ENCODE data around the gene APOA4.

DNA sequence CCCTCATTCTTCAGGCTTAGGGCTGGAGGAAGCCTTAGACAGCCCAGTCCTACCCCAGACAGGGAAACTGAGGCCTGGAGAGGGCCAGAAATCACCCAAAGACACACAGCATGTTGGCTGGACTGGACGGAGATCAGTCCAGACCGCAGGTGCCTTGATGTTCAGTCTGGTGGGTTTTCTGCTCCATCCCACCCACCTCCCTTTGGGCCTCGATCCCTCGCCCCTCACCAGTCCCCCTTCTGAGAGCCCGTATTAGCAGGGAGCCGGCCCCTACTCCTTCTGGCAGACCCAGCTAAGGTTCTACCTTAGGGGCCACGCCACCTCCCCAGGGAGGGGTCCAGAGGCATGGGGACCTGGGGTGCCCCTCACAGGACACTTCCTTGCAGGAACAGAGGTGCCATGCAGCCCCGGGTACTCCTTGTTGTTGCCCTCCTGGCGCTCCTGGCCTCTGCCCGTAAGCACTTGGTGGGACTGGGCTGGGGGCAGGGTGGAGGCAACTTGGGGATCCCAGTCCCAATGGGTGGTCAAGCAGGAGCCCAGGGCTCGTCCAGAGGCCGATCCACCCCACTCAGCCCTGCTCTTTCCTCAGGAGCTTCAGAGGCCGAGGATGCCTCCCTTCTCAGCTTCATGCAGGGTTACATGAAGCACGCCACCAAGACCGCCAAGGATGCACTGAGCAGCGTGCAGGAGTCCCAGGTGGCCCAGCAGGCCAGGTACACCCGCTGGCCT, 7.2 kb upstream of the APOA4 start:
- TF ChIP-seq, protein P1, sequence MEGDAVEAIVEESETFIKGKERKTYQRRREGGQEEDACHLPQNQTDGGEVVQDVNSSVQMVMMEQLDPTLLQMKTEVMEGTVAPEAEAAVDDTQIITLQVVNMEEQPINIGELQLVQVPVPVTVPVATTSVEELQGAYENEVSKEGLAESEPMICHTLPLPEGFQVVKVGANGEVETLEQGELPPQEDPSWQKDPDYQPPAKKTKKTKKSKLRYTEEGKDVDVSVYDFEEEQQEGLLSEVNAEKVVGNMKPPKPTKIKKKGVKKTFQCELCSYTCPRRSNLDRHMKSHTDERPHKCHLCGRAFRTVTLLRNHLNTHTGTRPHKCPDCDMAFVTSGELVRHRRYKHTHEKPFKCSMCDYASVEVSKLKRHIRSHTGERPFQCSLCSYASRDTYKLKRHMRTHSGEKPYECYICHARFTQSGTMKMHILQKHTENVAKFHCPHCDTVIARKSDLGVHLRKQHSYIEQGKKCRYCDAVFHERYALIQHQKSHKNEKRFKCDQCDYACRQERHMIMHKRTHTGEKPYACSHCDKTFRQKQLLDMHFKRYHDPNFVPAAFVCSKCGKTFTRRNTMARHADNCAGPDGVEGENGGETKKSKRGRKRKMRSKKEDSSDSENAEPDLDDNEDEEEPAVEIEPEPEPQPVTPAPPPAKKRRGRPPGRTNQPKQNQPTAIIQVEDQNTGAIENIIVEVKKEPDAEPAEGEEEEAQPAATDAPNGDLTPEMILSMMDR (IDR thresholded peaks at IDR 0.05): no peak
- TF ChIP-seq SIN3A (IDR thresholded peaks at IDR 0.05; ENCODE audit: borderline replicate concordance, insufficient read depth, low read depth, low read length): no peak

Measured in Panc1 (cell line).